ENCODE results near the gene CDH23. TPM values are rescaled to one million over a fixed set of nuclear protein-coding genes. Genes with fewer than 3 reads are reported as not detected.

CDH23 gene
- total and polyA plus RNA-seq, 2 donors (not counting 1 experiment from before 2014, with no cell fraction given) = 0.37 to 0.89 TPM

DNA sequence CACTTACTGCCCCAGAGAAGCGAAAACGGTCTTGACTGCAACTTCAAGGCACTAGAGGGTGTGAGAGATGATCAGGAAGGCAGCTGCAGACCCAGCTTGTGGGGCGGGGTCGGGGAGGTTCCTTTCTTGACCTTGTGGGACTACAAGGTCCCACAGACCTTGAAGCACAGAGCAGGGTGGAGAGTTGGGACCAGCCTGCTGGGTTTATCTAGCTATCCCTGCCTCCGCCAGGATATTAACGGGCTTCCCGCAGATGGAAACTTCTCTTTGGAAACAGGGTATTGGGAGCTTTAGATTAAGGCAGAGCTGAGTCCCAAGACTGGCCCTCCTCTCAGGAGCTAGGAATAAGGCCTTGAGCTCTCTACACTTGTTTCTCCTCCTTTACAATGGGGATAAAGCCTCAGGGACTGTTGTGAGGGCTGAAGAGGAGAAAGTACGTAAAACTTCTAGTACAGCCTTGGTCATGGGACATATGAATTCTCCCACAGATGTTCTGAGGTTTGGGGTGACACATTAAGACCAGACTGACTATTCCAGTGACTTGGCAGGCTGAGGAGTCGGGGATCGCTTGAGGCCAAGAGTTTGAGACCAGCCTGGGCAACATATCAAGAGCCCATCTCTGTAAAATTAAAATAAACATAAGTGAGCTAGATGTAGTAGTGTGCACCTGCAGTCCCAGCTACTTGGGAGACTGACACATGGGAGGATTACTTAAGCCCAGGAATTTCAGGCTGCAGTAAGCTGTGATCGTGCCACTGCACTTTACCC lies 153.2 kb downstream of the CDH23 start:
- no peak for TF ChIP-seq CTCF (IDR thresholded peaks at IDR 0.05)
- TF ChIP-seq EZH2 (IDR thresholded peaks at IDR 0.05; ENCODE audit: borderline replicate concordance, insufficient read depth, low read depth, low read length, poor library complexity, severe bottlenecking) = no peak
- Histone ChIP-seq H2AFZ (ENCODE audit: insufficient read depth, low read depth, low read length, poor library complexity, severe bottlenecking) (no peak overlapping the region), H3K9me3 (ENCODE audit: control extremely low read depth in 1 of 3, control insufficient read depth in 2 of 3, insufficient read depth in 1 of 3, low read length in 2 of 3) (peaks cover 0 to 5% (median 0%) of the 10 kb centered on the region in 3 donors), H3K4me3 (ENCODE audit: control extremely low read depth in 1 of 5, extremely low read depth in 1 of 5, insufficient read depth in 1 of 5, low read depth in 2 of 5, low read length in 4 of 5) (no peak overlapping the region), H3K79me2 (ENCODE audit: control insufficient read depth, insufficient read depth, low read length) (no peaks in the 10 kb centered on the region), H3K36me3 (replicated peaks in 1 of 2; ENCODE audit: control extremely low read depth in 1 of 2, control insufficient read depth in 1 of 2, extremely low read depth in 1 of 2, insufficient read depth in 2 of 2, low read length in 1 of 2) (no peaks in the 10 kb centered on the region), H4K20me1 (ENCODE audit: control insufficient read depth, insufficient read depth, low read length, poor library complexity, severe bottlenecking) (no peaks in the 10 kb centered on the region), H3K4me2 (replicated peaks; ENCODE audit: low read depth, low read length, poor library complexity, severe bottlenecking) (no peak overlapping the region), H3K4me1 (ENCODE audit: control insufficient read depth in 2 of 2, insufficient read depth in 2 of 2, low read length in 2 of 2) (no peaks in the 10 kb centered on the region), H3K27ac (ENCODE audit: low read length in 2 of 2) (no peak overlapping the region), H3K9ac (ENCODE audit: low read length) (no peak overlapping the region), H3K27me3 (replicated peaks in 1 of 4; ENCODE audit: control extremely low read depth in 1 of 4, control insufficient read depth in 3 of 4, insufficient read depth in 4 of 4, low read length in 3 of 4) (peaks cover 0 to 2% (median 0%) of the 10 kb centered on the region in 4 experiments)
- intact Hi-C loops (cut with micrococcal nuclease) = no loop called here
- Mint-ChIP-seq H3K4me3 (no peak overlapping the region), H3K27ac (no peak overlapping the region), H3K27me3 (peaks cover 6% of the 10 kb centered on the region), H3K9me3 (ENCODE audit: insufficient read depth) (no peaks in the 10 kb centered on the region), H3K4me1 (no peaks in the 10 kb centered on the region)
- no peak for DNase-seq
- 93% methylated on average over 8 of the region's 11 CpGs for WGBS (ENCODE audit: insufficient coverage)
- POLR2A ChIA-PET = no interaction called here
- ATAC-seq (ENCODE audit: low read depth) = no peak
- CTCF ChIA-PET = interaction anchor here (0.6 to 2.4 kb wide), 3 partner anchors 22 to 235 kb away, joined by 3 to 6 read pairs (median 3); no protein-coding TSS in a partner anchor

DNA sequence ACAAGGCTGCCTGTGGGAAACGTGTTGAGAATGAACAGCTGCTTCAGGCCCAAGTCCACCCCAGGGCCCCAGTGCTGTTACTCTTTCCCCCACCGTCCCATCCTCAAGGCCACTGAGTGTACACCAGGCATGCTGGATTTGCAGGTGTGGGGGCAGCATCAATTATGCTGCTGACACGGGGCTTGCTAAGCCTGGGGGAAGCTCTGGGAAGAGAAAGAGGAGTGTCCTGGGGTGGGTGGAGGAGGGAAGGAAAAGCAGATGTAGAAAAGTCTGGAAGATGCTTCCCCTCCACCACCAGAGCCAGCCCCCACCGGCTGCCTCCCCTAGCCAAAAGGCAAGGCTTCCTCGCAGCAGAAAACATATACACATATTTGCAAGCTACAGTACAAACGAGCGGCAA lies 153.9 kb downstream of the CDH23 start:
- Histone ChIP-seq H3K9ac (ENCODE audit: low read length) (no peak overlapping the region), H3K4me3 (ENCODE audit: control extremely low read depth in 1 of 5, extremely low read depth in 1 of 5, insufficient read depth in 1 of 5, low read depth in 2 of 5, low read length in 4 of 5) (no peak overlapping the region), H4K20me1 (ENCODE audit: control insufficient read depth, insufficient read depth, low read length, poor library complexity, severe bottlenecking) (no peaks in the 10 kb centered on the region), H3K4me1 (ENCODE audit: control insufficient read depth in 2 of 2, insufficient read depth in 2 of 2, low read length in 2 of 2) (no peaks in the 10 kb centered on the region), H3K27me3 (replicated peaks in 1 of 4; ENCODE audit: control extremely low read depth in 1 of 4, control insufficient read depth in 3 of 4, insufficient read depth in 4 of 4, low read length in 3 of 4) (peaks cover 0 to 2% (median 0%) of the 10 kb centered on the region in 4 experiments), H3K4me2 (replicated peaks; ENCODE audit: low read depth, low read length, poor library complexity, severe bottlenecking) (no peak overlapping the region), H2AFZ (ENCODE audit: insufficient read depth, low read depth, low read length, poor library complexity, severe bottlenecking) (no peak overlapping the region), H3K27ac (ENCODE audit: low read length in 2 of 2) (no peak overlapping the region), H3K9me3 (ENCODE audit: control extremely low read depth in 1 of 3, control insufficient read depth in 2 of 3, insufficient read depth in 1 of 3, low read length in 2 of 3) (peaks cover 0 to 5% (median 0%) of the 10 kb centered on the region in 3 donors), H3K36me3 (replicated peaks in 1 of 2; ENCODE audit: control extremely low read depth in 1 of 2, control insufficient read depth in 1 of 2, extremely low read depth in 1 of 2, insufficient read depth in 2 of 2, low read length in 1 of 2) (no peaks in the 10 kb centered on the region), H3K79me2 (ENCODE audit: control insufficient read depth, insufficient read depth, low read length) (no peaks in the 10 kb centered on the region)
- H3K9me3 Mint-ChIP-seq (ENCODE audit: insufficient read depth) = no peaks in the 10 kb centered on the region
- ChIA-PET CTCF (interaction anchor here (1.4 to 2.4 kb wide), 2 partner anchors 232 to 236 kb away, joined by 3 to 6 read pairs; partner anchors contain the start of gene SLC29A3), POLR2A (no interaction called here)
- TF ChIP-seq CTCF (IDR thresholded peaks at IDR 0.05) (no peak), EZH2 (IDR thresholded peaks at IDR 0.05; ENCODE audit: borderline replicate concordance, insufficient read depth, low read depth, low read length, poor library complexity, severe bottlenecking) (no peak)
- ATAC-seq (ENCODE audit: low read depth) (no peak), DNase-seq (no peak)
- peaks cover 6% of the 10 kb centered on the region for H3K27me3 Mint-ChIP-seq
- H3K4me3 Mint-ChIP-seq = no peak overlapping the region
- intact Hi-C loops (cut with micrococcal nuclease) = no loop called here
- H3K4me1 Mint-ChIP-seq = no peaks in the 10 kb centered on the region
- H3K27ac Mint-ChIP-seq = no peak overlapping the region
- WGBS (ENCODE audit: insufficient coverage) = 80% methylated on average over 1 of the region's 7 CpGs
